Gastroesophageal sphincter (tissue), 4 donors: ENCODE results near the gene DEFB132. TPM values are rescaled to one million over a fixed set of nuclear protein-coding genes. Genes with fewer than 3 reads are reported as not detected.
"Not testable (repeated sequence)": the region's sequence is repeated elsewhere in the genome, so short reads cannot be mapped to it uniquely, and the experiment has no call there.

ENCODE experiments used
- ATAC-seq: fragments of 150-250 bp; one replicate; pipeline ENCODE4 v1.9.1; 2016; ENCODE audit warnings: mild to moderate bottlenecking, moderate library complexity
- H3K27ac ChIP-seq, 4 donors: fragments of 200-600 bp; sonication (generic) in 3 of 4; 1 replicate in 3 of 4; 2 replicates in 1 of 4; pipeline ENCODE4 v1.5.1; 2016 to 2019
- H3K27me3 ChIP-seq: fragments of 200-600 bp; sonication (generic); one replicate; pipeline ENCODE4 v1.5.1; 2019
- H3K36me3 ChIP-seq, 2 donors: fragments of 200-600 bp; sonication (generic); one replicate each; pipeline ENCODE4 v1.5.1; 2019; ENCODE audit warnings: control low read depth in 1 of 2
- H3K4me1 ChIP-seq, 3 donors: fragments of 200-600 bp; sonication (generic); 1 replicate in 2 of 3; 2 replicates in 1 of 3; pipeline ENCODE4 v1.5.1; 2016 to 2019; ENCODE audit warnings: control low read depth in 2 of 3
- H3K4me3 ChIP-seq, 2 donors: fragments of 200-600 bp; sonication (generic); one replicate each; pipeline ENCODE4 v1.5.1; 2019; ENCODE audit warnings: mild to moderate bottlenecking in 1 of 2, moderate library complexity in 1 of 2
- H3K9me3 ChIP-seq, 3 donors: fragments of 200-600 bp; sonication (generic); one replicate each; pipeline ENCODE4 v1.5.1; 2017 to 2019; ENCODE audit warnings: control low read depth in 2 of 3
- EP300 ChIP-seq: sonication (generic); formaldehyde crosslinking; IDR thresholded peaks from one replicate; pipeline ENCODE4 v1.6.1; 2017; ENCODE audit warnings: antibody characterized with exemption, mild to moderate bottlenecking
- POLR2A ChIP-seq, 2 donors: fragments of 450-650 bp; IDR thresholded peaks; one replicate each; pipeline ENCODE4 v1.6.1; 2017; ENCODE audit warnings: antibody characterized with exemption in 2 of 2, mild to moderate bottlenecking in 2 of 2, moderate library complexity in 1 of 2
- POLR2AphosphoS5 ChIP-seq: sonication (generic); formaldehyde crosslinking; IDR thresholded peaks from one replicate; pipeline ENCODE4 v1.6.1; 2017; ENCODE audit warnings: antibody characterized with exemption
- WGBS, 2 donors: methylation state at CpG; one replicate each; pipeline ENCODE4 v1.1.5; 2018; ENCODE audit warnings: low coverage in 1 of 2; 5-methylcytosine and 5-hydroxymethylcytosine counted together
- total RNA-seq, 4 donors: library from RNA; depleted of rRNA; stranded (reverse); fragments of >200 nt; gene quantifications; one replicate each; pipeline ENCODE4 v1.1.0, GENCODE V29; 2016
- TF ChIP-seq, protein P1 (sequence below), 4 experiments: fragments of 200-600 bp in 2 of 4; fragments of 450-650 bp in 2 of 4; sonication (generic) in 1 of 4; IDR thresholded peaks; one replicate each; pipeline ENCODE4 v1.5.1; 2017 to 2019; ENCODE audit warnings: antibody characterized with exemption in 4 of 4, mild to moderate bottlenecking in 2 of 4, moderate library complexity in 2 of 4

Gene DEFB132
- total RNA-seq, 4 donors from 2014 or later = not detected

DNA sequence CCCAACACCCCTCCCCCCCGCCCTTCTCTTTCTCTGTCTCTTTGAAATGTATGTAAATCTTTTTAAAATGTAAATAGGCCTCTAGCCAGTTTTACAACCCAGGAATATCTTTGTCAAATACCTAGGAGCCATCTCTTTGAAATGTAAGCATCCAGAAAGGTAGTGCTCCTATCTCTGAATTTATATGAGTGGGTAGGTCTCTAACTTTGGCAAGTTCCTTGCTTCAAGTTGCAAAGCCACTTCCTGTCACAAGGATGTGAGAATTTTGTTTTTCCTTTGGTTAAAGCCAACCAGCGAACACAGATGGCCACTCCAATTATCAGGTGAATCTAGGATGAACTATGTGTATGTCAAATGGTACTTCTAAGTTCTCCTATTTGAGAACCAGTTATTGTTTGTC lies 6.2 kb upstream of the DEFB132 start:
- Histone ChIP-seq H3K4me1 (no peaks in the 10 kb centered on the region), H3K27ac (no peak overlapping the region), H3K9me3 (peaks cover 0 to 4% (median 0%) of the 10 kb centered on the region in 3 donors), H3K36me3 (no peaks in the 10 kb centered on the region), H3K4me3 (no peak overlapping the region), H3K27me3 (peaks cover 26% of the 10 kb centered on the region)
- 21 to 28% methylated on average over 2 of the region's 2 CpGs for WGBS, 2 donors
- ATAC-seq = no peak
- no peak for TF ChIP-seq POLR2AphosphoS5
- no peak for TF ChIP-seq EP300
- TF ChIP-seq, protein P1, sequence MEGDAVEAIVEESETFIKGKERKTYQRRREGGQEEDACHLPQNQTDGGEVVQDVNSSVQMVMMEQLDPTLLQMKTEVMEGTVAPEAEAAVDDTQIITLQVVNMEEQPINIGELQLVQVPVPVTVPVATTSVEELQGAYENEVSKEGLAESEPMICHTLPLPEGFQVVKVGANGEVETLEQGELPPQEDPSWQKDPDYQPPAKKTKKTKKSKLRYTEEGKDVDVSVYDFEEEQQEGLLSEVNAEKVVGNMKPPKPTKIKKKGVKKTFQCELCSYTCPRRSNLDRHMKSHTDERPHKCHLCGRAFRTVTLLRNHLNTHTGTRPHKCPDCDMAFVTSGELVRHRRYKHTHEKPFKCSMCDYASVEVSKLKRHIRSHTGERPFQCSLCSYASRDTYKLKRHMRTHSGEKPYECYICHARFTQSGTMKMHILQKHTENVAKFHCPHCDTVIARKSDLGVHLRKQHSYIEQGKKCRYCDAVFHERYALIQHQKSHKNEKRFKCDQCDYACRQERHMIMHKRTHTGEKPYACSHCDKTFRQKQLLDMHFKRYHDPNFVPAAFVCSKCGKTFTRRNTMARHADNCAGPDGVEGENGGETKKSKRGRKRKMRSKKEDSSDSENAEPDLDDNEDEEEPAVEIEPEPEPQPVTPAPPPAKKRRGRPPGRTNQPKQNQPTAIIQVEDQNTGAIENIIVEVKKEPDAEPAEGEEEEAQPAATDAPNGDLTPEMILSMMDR (IDR thresholded peaks at IDR 0.05) = no peak
- no peak for TF ChIP-seq POLR2A (IDR thresholded peaks at IDR 0.05)

DNA sequence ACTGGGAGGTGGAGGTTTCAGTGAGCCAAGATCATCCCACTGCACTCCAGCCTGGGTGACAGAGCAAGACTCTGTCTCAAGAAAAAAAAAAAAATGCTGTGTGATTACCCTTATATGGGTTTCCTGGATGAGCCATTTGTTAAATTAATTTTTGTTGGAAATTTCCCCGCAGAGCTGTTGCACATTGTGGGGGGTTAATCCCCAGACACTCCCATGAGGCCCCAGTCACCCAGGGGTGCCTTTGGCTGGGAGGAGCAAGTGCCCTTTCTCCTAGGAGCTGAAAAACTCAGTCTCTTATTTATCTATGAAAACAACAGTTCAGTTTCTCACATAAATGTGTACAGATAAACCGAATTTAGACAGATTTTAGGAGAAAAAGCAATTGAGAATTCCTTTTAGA lies 4.7 kb upstream of the DEFB132 start:
- 66 to 100% methylated on average over 1 to 2 of the region's 2 CpGs for WGBS, 2 donors
- Histone ChIP-seq H3K4me3 (no peak overlapping the region), H3K27me3 (peaks cover 26% of the 10 kb centered on the region), H3K27ac (no peak overlapping the region), H3K9me3 (no peaks in the 10 kb centered on the region), H3K36me3 (no peaks in the 10 kb centered on the region), H3K4me1 (no peaks in the 10 kb centered on the region)
- ATAC-seq = no peak
- TF ChIP-seq, protein P1 (IDR thresholded peaks at IDR 0.05) = no peak
- no peak for TF ChIP-seq EP300
- no peak for TF ChIP-seq POLR2AphosphoS5
- no peak for TF ChIP-seq POLR2A (IDR thresholded peaks at IDR 0.05)

DNA sequence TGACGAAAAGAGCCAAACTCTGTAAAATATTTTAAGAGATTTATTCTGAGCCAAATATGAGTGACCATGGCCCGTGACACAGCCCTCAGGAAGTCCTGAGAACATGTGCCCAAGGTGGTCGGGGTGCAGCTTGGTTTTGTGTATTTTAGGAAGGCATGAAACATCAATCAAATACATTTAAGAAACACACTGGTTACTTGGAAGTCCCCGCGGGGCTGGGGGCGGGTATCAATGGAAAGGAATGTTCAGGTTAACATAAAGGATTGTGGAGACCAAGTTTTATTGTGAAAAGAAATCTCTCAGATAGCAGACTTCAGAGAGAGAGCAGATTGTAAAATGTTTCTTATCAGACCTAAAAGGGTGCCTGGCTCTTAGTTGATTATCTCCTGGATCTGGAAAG lies 4.1 kb upstream of the DEFB132 start:
- H3K9me3 ChIP-seq, ATAC-seq, H3K36me3 ChIP-seq, H3K4me3 ChIP-seq, H3K4me1 ChIP-seq, H3K27ac ChIP-seq: not testable (repeated sequence)
- 36 to 46% methylated on average over 6 of the region's 6 CpGs for WGBS, 2 donors
- H3K27me3 ChIP-seq = peaks cover 27% of the 10 kb centered on the region

DNA sequence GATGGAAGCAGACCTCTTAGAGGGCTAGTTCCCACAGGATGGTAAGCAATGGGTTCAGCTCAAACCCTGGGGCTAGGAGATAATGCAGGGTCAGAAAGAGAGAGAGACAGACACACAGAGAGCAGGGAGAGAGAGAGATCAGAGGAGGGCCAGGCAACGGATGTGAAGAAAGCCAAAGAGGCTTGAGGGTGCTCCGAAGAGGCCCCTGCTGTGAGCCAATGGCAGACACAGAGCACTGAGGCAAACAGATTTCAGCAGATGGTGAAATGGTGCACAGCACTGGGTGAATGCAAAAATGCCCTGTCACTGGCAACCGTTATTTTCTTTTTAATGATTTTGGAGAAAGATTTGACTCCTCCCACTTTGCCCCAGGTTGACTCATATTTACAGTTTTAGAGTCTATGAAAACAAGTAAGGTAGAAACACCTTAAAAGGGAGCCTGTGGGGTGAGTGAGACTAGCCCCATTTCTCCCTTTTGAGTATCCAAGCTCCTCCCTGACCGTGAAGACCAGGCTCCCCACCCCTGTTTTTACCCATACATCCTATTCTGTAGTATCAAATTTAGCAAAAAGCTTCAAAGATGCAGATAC lies 840 bp downstream of the DEFB132 start:
- Histone ChIP-seq H3K9me3 (no peaks in the 10 kb centered on the region), H3K36me3 (no peaks in the 10 kb centered on the region), H3K27ac (no peak overlapping the region), H3K4me1 (no peaks in the 10 kb centered on the region), H3K4me3 (no peak overlapping the region), H3K27me3 (peaks cover 17% of the 10 kb centered on the region)
- WGBS, 2 donors = 43 to 50% methylated on average over 4 of the region's 4 CpGs
- no peak for ATAC-seq
- TF ChIP-seq, protein P1 (IDR thresholded peaks at IDR 0.05) = no peak
- TF ChIP-seq POLR2AphosphoS5 (no peak), POLR2A (IDR thresholded peaks at IDR 0.05) (no peak), EP300 (no peak)

DNA sequence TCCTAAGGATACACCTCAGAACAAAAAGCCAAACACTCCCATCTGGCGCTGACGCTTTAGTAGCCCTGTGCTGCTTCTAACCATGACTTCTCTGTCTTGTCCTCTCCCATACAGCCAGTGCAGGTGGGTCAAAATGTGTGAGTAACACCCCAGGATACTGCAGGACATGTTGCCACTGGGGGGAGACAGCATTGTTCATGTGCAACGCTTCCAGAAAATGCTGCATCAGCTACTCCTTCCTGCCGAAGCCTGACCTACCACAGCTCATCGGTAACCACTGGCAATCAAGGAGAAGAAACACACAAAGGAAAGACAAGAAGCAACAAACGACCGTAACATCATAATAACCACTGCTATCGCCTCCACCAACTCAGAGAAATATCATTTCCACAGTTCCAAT lies 1.4 kb downstream of the DEFB132 start:
- no peak for TF ChIP-seq POLR2A (IDR thresholded peaks at IDR 0.05)
- TF ChIP-seq, protein P1 (IDR thresholded peaks at IDR 0.05) = peak in 1 of 4 experiments; percentile 31
- no peak for ATAC-seq
- H3K27me3 ChIP-seq = peaks cover 23% of the 10 kb centered on the region
- no peaks in the 10 kb centered on the region for H3K36me3 ChIP-seq
- H3K4me1 ChIP-seq = no peaks in the 10 kb centered on the region
- H3K9me3 ChIP-seq = no peaks in the 10 kb centered on the region
- H3K27ac ChIP-seq = no peak overlapping the region
- no peak overlapping the region for H3K4me3 ChIP-seq
- 45 to 51% methylated on average over 5 to 6 of the region's 8 CpGs for WGBS, 2 donors
